ENCODE measurements around the gene MAP3K10. TPM values are rescaled to one million over a fixed set of nuclear protein-coding genes. Genes with fewer than 3 reads are reported as not detected.

MAP3K10 gene
- total RNA-seq, 1 experiment from 2014 or later = 255 TPM

DNA sequence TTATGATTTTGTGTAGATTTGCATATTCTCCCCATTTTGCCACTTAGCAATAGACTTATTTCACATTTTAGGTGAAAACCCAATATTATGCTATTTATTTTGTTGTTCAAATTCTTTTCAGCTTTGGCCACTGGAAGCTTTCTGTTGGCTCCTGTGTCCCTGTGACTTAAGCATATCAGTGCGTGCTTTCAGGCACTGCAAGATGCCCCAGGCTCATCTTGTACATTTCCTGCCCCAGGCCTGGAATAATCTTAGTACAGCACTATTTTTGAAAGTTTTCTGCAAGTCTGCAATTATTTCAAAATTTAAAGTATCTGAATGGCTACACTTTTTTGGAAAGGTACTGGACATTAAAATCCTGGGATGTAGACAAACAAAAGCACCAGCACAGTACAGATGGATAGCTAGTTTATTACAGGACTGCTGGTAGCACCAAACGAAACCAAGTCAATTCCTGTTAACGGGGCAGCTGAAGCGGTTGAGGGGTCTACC is 38.7 kb downstream of the MAP3K10 start:
- in situ Hi-C loops (cut with HindIII; ENCODE audit: low pct_unique_long_range_greater_than_20kb, low sequenced_read_pairs) = loop anchor here (5.0 kb wide), 3 partner anchors 38 to 93 kb away; partner anchors contain the start of gene MAP3K10
- H3K36me3 ChIP-seq (ENCODE audit: control insufficient read depth, insufficient read depth, low read length) = peaks cover 15% of the 10 kb centered on the region; the same call in 1 of the 2 replicates
- no TSS peak for BruUV-seq (replicated peaks)
- intact Hi-C loops (cut with micrococcal nuclease; ENCODE audit: unreplicated experiment) = no loop called here
- no peak for TF ChIP-seq POLR2AphosphoS5 (IDR thresholded peaks at IDR 0.05; ENCODE audit: low read depth, low read length)
- TF ChIP-seq TCF7L2 (IDR thresholded peaks at IDR 0.05; ENCODE audit: low read depth, low read length) = no peak
- TF ChIP-seq SIN3A (IDR thresholded peaks at IDR 0.05; ENCODE audit: borderline replicate concordance, insufficient read depth, low read depth, low read length) = no peak
- TF ChIP-seq, protein P1, sequence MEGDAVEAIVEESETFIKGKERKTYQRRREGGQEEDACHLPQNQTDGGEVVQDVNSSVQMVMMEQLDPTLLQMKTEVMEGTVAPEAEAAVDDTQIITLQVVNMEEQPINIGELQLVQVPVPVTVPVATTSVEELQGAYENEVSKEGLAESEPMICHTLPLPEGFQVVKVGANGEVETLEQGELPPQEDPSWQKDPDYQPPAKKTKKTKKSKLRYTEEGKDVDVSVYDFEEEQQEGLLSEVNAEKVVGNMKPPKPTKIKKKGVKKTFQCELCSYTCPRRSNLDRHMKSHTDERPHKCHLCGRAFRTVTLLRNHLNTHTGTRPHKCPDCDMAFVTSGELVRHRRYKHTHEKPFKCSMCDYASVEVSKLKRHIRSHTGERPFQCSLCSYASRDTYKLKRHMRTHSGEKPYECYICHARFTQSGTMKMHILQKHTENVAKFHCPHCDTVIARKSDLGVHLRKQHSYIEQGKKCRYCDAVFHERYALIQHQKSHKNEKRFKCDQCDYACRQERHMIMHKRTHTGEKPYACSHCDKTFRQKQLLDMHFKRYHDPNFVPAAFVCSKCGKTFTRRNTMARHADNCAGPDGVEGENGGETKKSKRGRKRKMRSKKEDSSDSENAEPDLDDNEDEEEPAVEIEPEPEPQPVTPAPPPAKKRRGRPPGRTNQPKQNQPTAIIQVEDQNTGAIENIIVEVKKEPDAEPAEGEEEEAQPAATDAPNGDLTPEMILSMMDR (IDR thresholded peaks at IDR 0.05) = no peak
- TF ChIP-seq, protein P2, sequence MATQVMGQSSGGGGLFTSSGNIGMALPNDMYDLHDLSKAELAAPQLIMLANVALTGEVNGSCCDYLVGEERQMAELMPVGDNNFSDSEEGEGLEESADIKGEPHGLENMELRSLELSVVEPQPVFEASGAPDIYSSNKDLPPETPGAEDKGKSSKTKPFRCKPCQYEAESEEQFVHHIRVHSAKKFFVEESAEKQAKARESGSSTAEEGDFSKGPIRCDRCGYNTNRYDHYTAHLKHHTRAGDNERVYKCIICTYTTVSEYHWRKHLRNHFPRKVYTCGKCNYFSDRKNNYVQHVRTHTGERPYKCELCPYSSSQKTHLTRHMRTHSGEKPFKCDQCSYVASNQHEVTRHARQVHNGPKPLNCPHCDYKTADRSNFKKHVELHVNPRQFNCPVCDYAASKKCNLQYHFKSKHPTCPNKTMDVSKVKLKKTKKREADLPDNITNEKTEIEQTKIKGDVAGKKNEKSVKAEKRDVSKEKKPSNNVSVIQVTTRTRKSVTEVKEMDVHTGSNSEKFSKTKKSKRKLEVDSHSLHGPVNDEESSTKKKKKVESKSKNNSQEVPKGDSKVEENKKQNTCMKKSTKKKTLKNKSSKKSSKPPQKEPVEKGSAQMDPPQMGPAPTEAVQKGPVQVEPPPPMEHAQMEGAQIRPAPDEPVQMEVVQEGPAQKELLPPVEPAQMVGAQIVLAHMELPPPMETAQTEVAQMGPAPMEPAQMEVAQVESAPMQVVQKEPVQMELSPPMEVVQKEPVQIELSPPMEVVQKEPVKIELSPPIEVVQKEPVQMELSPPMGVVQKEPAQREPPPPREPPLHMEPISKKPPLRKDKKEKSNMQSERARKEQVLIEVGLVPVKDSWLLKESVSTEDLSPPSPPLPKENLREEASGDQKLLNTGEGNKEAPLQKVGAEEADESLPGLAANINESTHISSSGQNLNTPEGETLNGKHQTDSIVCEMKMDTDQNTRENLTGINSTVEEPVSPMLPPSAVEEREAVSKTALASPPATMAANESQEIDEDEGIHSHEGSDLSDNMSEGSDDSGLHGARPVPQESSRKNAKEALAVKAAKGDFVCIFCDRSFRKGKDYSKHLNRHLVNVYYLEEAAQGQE (IDR thresholded peaks at IDR 0.05; ENCODE audit: insufficient read depth in 1 of 2, low read depth in 2 of 2, low read length in 1 of 2) = no peak
- DNase-seq (ENCODE audit: low read depth, low spot score) = no peak
- ChIA-PET POLR2A (interaction anchor here (0.7 kb wide), 1 partner anchor 228 kb away, joined by 3 read pairs; no protein-coding TSS in a partner anchor), CTCF (interaction anchor here (0.5 to 3.0 kb wide), 7 partner anchors 12 to 105 kb away, joined by 3 to 30 read pairs (median 5); partner anchors contain the start of gene TTC9B)
- H3K27ac ChIP-seq (ENCODE audit: low read length) = no peak overlapping the region
- no peak overlapping the region for H3K4me3 ChIP-seq (ENCODE audit: low read depth in 2 of 2, low read length in 2 of 2)
- ATAC-seq = no peak
- peaks cover 48% of the 10 kb centered on the region for H3K4me1 ChIP-seq (ENCODE audit: control insufficient read depth, insufficient read depth, low read length)
- peaks cover 11% of the 10 kb centered on the region; the same call in 1 of the 2 replicates for H3K27me3 ChIP-seq (ENCODE audit: control insufficient read depth, insufficient read depth, low read length)
- no peaks in the 10 kb centered on the region for H3K9me3 ChIP-seq (ENCODE audit: control insufficient read depth, insufficient read depth, low read depth, low read length)

DNA sequence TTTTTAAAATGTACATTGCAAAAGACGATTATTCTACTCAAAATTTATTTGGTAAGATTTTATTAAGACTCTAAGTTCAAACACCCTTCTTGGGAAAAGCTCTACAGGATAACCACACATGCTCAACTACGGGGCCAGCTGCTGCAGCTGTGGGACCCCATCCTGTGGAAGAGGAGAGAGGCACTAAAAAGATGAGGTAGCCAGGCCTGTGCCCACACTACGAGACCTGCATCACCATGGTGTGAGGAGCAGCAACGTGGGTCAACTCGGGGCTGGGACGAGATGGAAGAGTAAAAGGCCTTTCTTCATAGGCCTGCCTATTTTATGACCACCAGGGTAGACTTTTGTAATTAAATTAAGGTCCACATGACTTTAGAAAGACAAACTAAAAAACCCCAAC is 39.8 kb downstream of the MAP3K10 start:
- DNase-seq (ENCODE audit: low read depth, low spot score) (no peak), ATAC-seq (no peak)
- ChIA-PET CTCF (interaction anchor here (0.5 to 3.0 kb wide), 9 partner anchors 14 to 385 kb away, joined by 3 to 30 read pairs (median 6); partner anchors contain the start of genes FBL and TTC9B), POLR2A (interaction anchor here (0.5 to 1.3 kb wide), 3 partner anchors 15 to 390 kb away, joined by 3 to 13 read pairs (median 9); no protein-coding TSS in a partner anchor)
- intact Hi-C loops (cut with micrococcal nuclease; ENCODE audit: unreplicated experiment) (no loop called here), in situ Hi-C loops (cut with HindIII; ENCODE audit: low pct_unique_long_range_greater_than_20kb, low sequenced_read_pairs) (no loop called here)
- no peaks in the 10 kb centered on the region for H3K9me3 ChIP-seq (ENCODE audit: control insufficient read depth, insufficient read depth, low read depth, low read length)
- H3K4me1 ChIP-seq (ENCODE audit: control insufficient read depth, insufficient read depth, low read length) = peaks cover 42% of the 10 kb centered on the region
- no peak overlapping the region for H3K4me3 ChIP-seq (ENCODE audit: low read depth in 2 of 2, low read length in 2 of 2)
- BruUV-seq (replicated peaks) = no TSS peak
- H3K27ac ChIP-seq (ENCODE audit: low read length) = peak overlapping the region; percentile 35
- H3K27me3 ChIP-seq (ENCODE audit: control insufficient read depth, insufficient read depth, low read length) = peaks cover 4% of the 10 kb centered on the region; the same call in 1 of the 2 replicates
- no peak for TF ChIP-seq SIN3A (IDR thresholded peaks at IDR 0.05; ENCODE audit: borderline replicate concordance, insufficient read depth, low read depth, low read length)
- TF ChIP-seq, protein P2 (IDR thresholded peaks at IDR 0.05; ENCODE audit: insufficient read depth in 1 of 2, low read depth in 2 of 2, low read length in 1 of 2) = no peak
- no peak for TF ChIP-seq TCF7L2 (IDR thresholded peaks at IDR 0.05; ENCODE audit: low read depth, low read length)
- TF ChIP-seq, protein P1 (IDR thresholded peaks at IDR 0.05) = no peak
- no peak for TF ChIP-seq POLR2AphosphoS5 (IDR thresholded peaks at IDR 0.05; ENCODE audit: low read depth, low read length)
- peaks cover 26% of the 10 kb centered on the region for H3K36me3 ChIP-seq (ENCODE audit: control insufficient read depth, insufficient read depth, low read length)

Measured in Panc1 (cell line).